Measurements from ENCODE around the gene CRTC1. TPM values are rescaled to one million over a fixed set of nuclear protein-coding genes. Genes with fewer than 3 reads are reported as not detected.

CRTC1 gene
- polyA plus RNA-seq, 2 of the 4 experiments (the other 2 are of a cell fraction), result 0.87 to 4.0 TPM

DNA sequence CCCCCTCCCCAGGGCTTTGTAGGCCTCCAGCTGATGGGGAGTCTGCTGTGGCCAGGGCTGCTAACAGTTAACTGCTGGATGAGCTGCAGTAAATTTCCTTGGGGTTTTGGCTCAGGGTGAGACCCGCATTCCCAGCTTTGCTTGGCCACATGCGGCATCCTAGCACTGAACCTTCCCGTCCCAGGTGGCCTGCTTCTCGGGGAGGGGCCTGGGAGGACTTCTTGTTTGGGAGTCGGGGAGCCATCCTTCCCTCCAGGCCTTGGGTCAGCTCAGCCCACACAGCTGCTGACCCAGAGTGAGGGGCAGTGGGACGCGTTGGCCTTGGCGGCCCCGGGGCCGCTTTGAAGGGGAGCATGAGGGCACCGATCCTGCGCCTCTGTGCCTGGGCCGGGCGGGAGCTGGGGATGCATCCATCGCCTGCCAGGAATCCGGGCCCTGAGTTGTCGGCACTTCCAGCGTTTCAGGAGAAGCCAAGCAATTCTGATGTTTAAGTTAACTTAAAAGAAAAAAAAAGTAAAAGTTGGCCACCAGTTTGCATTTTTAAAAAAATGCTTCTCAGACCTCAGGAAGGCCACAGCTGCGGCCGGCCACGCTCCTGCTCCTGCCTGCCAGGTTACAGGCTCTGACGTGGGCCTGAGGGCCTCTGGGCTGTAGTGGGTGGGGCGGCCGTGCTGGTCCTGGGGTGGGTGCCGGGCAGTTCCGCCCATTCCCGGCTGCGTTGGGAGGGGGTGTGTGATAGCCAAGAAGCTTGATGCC, 27.7 kb downstream of the CRTC1 start:
- POLR2A ChIA-PET, result no interaction called here
- ATAC-seq (no peak), FAIRE-seq (no peak), DNase-seq (ENCODE audit: low read depth in 1 of 2, low spot score in 1 of 2) (no peak)
- no peak for TF ChIP-seq RFX5 (IDR thresholded peaks at IDR 0.05)
- no peak for TF ChIP-seq SMC3 (IDR thresholded peaks at IDR 0.05)
- no peak for TF ChIP-seq MYC (IDR thresholded peaks at IDR 0.05; ENCODE audit: borderline replicate concordance, low read length)
- TF ChIP-seq ZC3H11A (IDR thresholded peaks at IDR 0.05), result no peak
- TF ChIP-seq GATA3 (IDR thresholded peaks at IDR 0.05; ENCODE audit: borderline replicate concordance), result no peak
- TF ChIP-seq KDM5A (IDR thresholded peaks at IDR 0.05), result no peak
- no peak for TF ChIP-seq ZFP36 (IDR thresholded peaks at IDR 0.05; ENCODE audit: borderline replicate concordance, partially characterized antibody)
- TF ChIP-seq, protein P1, sequence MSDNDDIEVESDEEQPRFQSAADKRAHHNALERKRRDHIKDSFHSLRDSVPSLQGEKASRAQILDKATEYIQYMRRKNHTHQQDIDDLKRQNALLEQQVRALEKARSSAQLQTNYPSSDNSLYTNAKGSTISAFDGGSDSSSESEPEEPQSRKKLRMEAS (IDR thresholded peaks at IDR 0.05), result no peak
- no peak for TF ChIP-seq TFCP2L1 (CRISPR knock-in tag; IDR thresholded peaks at IDR 0.05)
- no peak for TF ChIP-seq CBX8 (IDR thresholded peaks at IDR 0.05)
- H3K4me3 ChIP-seq, result no peak overlapping the region
- CTCF ChIA-PET, result interaction anchor here (0.5 to 1.0 kb wide), 4 partner anchors 19 to 666 kb away, joined by 3 to 4 read pairs (median 3); no protein-coding TSS in a partner anchor
- H3K27ac ChIP-seq, result no peak overlapping the region
- no peak overlapping the region for H3K4me2 ChIP-seq
- WGBS (ENCODE audit: missing lambda C conversion rate), result 96% methylated on average over 12 of the region's 28 CpGs
- no peaks in the 10 kb centered on the region for H3K9me3 ChIP-seq
- H3K4me1 ChIP-seq, result no peaks in the 10 kb centered on the region

DNA sequence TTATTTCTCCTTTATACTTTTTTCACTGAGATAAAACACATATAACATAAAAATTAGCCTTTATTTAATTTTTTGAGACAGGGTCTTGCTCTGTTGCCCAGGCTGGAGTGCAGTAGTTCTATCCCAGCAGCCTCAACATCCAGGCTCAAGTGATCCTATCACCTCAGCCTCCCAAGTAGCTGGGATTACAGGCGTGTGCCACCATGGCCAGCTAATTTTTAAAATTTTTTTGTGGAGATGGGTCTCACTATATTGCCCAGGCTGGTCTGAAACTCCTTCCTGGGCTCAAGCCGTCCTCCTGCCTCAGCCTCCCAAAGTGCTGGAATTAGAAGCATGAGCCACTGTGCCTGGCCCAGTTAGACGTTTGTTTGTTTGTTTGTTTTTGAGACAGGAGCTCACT, 28.4 kb downstream of the CRTC1 start:
- no peak overlapping the region for H3K27ac ChIP-seq
- H3K4me2 ChIP-seq, result no peak overlapping the region
- no peak overlapping the region for H3K4me3 ChIP-seq
- H3K9me3 ChIP-seq, result no peaks in the 10 kb centered on the region
- 85% methylated on average over 3 of the region's 3 CpGs for WGBS (ENCODE audit: missing lambda C conversion rate)
- no peaks in the 10 kb centered on the region for H3K4me1 ChIP-seq
- POLR2A ChIA-PET, result no interaction called here
- FAIRE-seq (no peak), ATAC-seq (no peak), DNase-seq (ENCODE audit: low read depth in 1 of 2, low spot score in 1 of 2) (no peak)
- no peak for TF ChIP-seq RCOR1 (IDR thresholded peaks at IDR 0.05; ENCODE audit: low read depth, low read length)
- no peak for TF ChIP-seq HDAC2 (IDR thresholded peaks at IDR 0.05)
- TF ChIP-seq JUN (IDR thresholded peaks at IDR 0.05), result no peak
- TF ChIP-seq, protein P2, sequence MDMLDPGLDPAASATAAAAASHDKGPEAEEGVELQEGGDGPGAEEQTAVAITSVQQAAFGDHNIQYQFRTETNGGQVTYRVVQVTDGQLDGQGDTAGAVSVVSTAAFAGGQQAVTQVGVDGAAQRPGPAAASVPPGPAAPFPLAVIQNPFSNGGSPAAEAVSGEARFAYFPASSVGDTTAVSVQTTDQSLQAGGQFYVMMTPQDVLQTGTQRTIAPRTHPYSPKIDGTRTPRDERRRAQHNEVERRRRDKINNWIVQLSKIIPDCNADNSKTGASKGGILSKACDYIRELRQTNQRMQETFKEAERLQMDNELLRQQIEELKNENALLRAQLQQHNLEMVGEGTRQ (IDR thresholded peaks at IDR 0.05), result no peak
- TF ChIP-seq ZNF302 (CRISPR knock-in tag; IDR thresholded peaks at IDR 0.05), result no peak
- TF ChIP-seq, protein P3, sequence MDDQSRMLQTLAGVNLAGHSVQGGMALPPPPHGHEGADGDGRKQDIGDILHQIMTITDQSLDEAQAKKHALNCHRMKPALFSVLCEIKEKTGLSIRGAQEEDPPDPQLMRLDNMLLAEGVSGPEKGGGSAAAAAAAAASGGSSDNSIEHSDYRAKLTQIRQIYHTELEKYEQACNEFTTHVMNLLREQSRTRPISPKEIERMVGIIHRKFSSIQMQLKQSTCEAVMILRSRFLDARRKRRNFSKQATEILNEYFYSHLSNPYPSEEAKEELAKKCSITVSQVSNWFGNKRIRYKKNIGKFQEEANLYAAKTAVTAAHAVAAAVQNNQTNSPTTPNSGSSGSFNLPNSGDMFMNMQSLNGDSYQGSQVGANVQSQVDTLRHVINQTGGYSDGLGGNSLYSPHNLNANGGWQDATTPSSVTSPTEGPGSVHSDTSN (IDR thresholded peaks at IDR 0.05), result no peak
- TF ChIP-seq MAZ (IDR thresholded peaks at IDR 0.05; ENCODE audit: borderline replicate concordance, low read depth, low read length), result no peak
- no peak for TF ChIP-seq CHD4 (IDR thresholded peaks at IDR 0.05; ENCODE audit: borderline replicate concordance)
- TF ChIP-seq TP53 (CRISPR knock-in tag; IDR thresholded peaks at IDR 0.05), result no peak
- no peak for TF ChIP-seq MAFK (IDR thresholded peaks at IDR 0.05; ENCODE audit: partially characterized antibody)
- no peak for TF ChIP-seq FOSB (CRISPR knock-in tag; IDR thresholded peaks at IDR 0.05)
- no peak for TF ChIP-seq EHMT2 (IDR thresholded peaks at IDR 0.05; ENCODE audit: low read depth)
- CTCF ChIA-PET, result interaction anchor here (0.5 kb wide), 2 partner anchors 36 to 666 kb away, joined by 3 to 4 read pairs; no protein-coding TSS in a partner anchor

DNA sequence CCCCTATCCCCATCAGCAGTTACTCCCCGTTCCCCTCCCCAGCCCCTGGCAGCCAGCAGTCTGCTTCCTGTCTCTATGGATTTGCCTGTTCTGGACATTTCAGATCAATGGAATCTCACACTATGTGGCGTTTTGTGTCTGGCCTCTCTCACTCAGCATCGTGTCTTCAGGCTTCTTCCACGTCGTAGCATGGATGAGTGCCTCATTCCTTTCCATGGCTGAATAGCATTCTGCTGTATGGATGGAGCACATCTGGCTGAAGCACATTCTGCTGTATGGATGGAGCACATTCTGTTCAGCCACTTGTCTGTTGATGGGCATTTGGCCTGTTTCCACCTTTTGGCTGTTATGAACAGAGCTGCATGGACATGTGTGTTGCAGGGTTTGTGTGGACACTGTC, 29.5 kb downstream of the CRTC1 start:
- no peaks in the 10 kb centered on the region for H3K9me3 ChIP-seq
- DNase-seq (ENCODE audit: low read depth in 1 of 2, low spot score in 1 of 2) (no peak), FAIRE-seq (no peak), ATAC-seq (no peak)
- H3K4me1 ChIP-seq, result no peaks in the 10 kb centered on the region
- no peak overlapping the region for H3K4me2 ChIP-seq
- ChIA-PET CTCF (no interaction called here), POLR2A (no interaction called here)
- 87% methylated on average over 5 of the region's 5 CpGs for WGBS (ENCODE audit: missing lambda C conversion rate)
- H3K27ac ChIP-seq, result no peak overlapping the region
- H3K4me3 ChIP-seq, result no peak overlapping the region
- TF ChIP-seq SREBF2 (IDR thresholded peaks at IDR 0.05) (no peak), HOXB5 (CRISPR knock-in tag; IDR thresholded peaks at IDR 0.05) (no peak), GATA3 (IDR thresholded peaks at IDR 0.05; ENCODE audit: borderline replicate concordance) (no peak), RFX5 (IDR thresholded peaks at IDR 0.05) (no peak), POLR2A (IDR thresholded peaks at IDR 0.05; ENCODE audit: low read length) (no peak), JUNB (IDR thresholded peaks at IDR 0.05) (no peak), ZSCAN20 (CRISPR knock-in tag; IDR thresholded peaks at IDR 0.05) (no peak), HDAC2 (IDR thresholded peaks at IDR 0.05) (no peak), JUN (IDR thresholded peaks at IDR 0.05) (no peak), ZC3H11A (IDR thresholded peaks at IDR 0.05) (no peak), NFE2L2 (conservative IDR thresholded peaks at IDR 0.05; ENCODE audit: low read length) (no peak)
- TF ChIP-seq, protein P4, sequence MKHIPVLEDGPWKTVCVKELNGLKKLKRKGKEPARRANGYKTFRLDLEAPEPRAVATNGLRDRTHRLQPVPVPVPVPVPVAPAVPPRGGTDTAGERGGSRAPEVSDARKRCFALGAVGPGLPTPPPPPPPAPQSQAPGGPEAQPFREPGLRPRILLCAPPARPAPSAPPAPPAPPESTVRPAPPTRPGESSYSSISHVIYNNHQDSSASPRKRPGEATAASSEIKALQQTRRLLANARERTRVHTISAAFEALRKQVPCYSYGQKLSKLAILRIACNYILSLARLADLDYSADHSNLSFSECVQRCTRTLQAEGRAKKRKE (CRISPR knock-in tag; IDR thresholded peaks at IDR 0.05; ENCODE audit: low read depth), result no peak
- TF ChIP-seq, protein P1 (IDR thresholded peaks at IDR 0.05), result no peak
- TF ChIP-seq, protein P5, sequence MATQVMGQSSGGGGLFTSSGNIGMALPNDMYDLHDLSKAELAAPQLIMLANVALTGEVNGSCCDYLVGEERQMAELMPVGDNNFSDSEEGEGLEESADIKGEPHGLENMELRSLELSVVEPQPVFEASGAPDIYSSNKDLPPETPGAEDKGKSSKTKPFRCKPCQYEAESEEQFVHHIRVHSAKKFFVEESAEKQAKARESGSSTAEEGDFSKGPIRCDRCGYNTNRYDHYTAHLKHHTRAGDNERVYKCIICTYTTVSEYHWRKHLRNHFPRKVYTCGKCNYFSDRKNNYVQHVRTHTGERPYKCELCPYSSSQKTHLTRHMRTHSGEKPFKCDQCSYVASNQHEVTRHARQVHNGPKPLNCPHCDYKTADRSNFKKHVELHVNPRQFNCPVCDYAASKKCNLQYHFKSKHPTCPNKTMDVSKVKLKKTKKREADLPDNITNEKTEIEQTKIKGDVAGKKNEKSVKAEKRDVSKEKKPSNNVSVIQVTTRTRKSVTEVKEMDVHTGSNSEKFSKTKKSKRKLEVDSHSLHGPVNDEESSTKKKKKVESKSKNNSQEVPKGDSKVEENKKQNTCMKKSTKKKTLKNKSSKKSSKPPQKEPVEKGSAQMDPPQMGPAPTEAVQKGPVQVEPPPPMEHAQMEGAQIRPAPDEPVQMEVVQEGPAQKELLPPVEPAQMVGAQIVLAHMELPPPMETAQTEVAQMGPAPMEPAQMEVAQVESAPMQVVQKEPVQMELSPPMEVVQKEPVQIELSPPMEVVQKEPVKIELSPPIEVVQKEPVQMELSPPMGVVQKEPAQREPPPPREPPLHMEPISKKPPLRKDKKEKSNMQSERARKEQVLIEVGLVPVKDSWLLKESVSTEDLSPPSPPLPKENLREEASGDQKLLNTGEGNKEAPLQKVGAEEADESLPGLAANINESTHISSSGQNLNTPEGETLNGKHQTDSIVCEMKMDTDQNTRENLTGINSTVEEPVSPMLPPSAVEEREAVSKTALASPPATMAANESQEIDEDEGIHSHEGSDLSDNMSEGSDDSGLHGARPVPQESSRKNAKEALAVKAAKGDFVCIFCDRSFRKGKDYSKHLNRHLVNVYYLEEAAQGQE (IDR thresholded peaks at IDR 0.05), result no peak

Data from A549 (cell line).